DMS79 treated with DMSO at 0.1 percent for 48 hours (cell line): Measurements from ENCODE around the gene PSMB9.

Experiments
- DNase-seq: peaks from one replicate; lab custom pipeline; 2025; lab: John Stamatoyannopoulos, UW

The PSMB9 gene

GRCh38 chr6:32908897-32909296 lies 54.9 kb downstream of the PSMB9 start:
- no peak for DNase-seq
